GM12891 (cell line): Measurements from ENCODE around the gene ADGRB2.

ENCODE experiments used
- POLR2A ChIP-seq: IDR thresholded peaks from 2 replicates; pipeline ENCODE4 v1.6.1; 2011; ENCODE audit warnings: low read depth, low read length, control low read depth
- POLR2AphosphoS5 ChIP-seq: IDR thresholded peaks from 2 replicates; pipeline ENCODE4 v1.6.1; 2011; ENCODE audit warnings: low read depth, low read length, control low read depth
- POU2F2 ChIP-seq: IDR thresholded peaks from 2 replicates; pipeline ENCODE4 v1.6.1; 2011; ENCODE audit warnings: low read depth, mild to moderate bottlenecking, control low read depth, low read length, moderate library complexity
- SPI1 ChIP-seq: IDR thresholded peaks from 2 replicates; pipeline ENCODE4 v1.6.1; 2011; ENCODE audit warnings: low read depth, low read length, control low read depth
- TAF1 ChIP-seq: IDR thresholded peaks from 2 replicates; pipeline ENCODE4 v1.6.1; 2011; ENCODE audit warnings: low read depth, low read length, control low read depth

DNA sequence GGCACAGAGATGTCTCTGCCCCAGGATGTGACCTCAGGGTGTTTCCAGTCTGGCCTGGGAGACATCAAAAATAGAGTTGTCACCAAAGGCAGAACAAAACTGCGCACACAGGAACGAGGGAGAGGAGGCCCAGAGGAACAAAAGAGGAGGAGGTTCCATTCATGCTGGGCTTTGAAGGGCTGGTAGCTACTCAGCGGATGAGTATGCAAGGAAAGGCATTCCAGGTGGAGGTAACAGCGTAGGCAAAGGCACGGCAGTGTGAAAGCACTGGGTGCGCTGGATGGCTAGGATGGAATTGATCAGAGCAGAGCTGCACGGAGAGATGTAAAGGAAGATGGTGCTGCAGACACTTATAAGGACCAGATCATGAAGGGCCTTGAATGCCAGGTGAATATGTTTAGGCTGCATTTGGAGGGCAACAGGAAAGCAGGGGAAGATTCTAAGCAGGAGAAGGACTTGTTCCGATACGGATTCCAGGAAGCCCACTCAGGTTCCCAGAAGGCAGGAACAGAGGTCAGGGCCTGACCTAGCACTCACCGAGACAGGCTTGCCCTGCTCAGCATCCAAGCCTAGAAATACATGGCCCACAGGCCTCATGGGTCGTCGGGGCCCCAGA is 66.7 kb downstream of the ADGRB2 start:
- TF ChIP-seq TAF1 (no peak), POLR2A (no peak), POLR2AphosphoS5 (no peak), SPI1 (no peak), POU2F2 (no peak)
